ENCODE data around the gene NCKIPSD.

GRCh38 chr3:48690846-48691458 is 5.2 kb upstream of the NCKIPSD start:
- TF ChIP-seq CTCF (IDR thresholded peaks at IDR 0.05) (no peak), POLR2A (IDR thresholded peaks at IDR 0.05) (no peak)

Data from testis (tissue), 2 donors.